Kidney (tissue), 14 donors: ENCODE data around the gene AGXT2. TPM values are rescaled to one million over a fixed set of nuclear protein-coding genes. Genes with fewer than 3 reads are reported as not detected.

Source experiments
- DNase-seq, 5 donors: peaks; one replicate each; pipeline ENCODE4 v3.0.0-alpha.2; 2013 to 2020
- FAIRE-seq: peaks from 2 replicates; lab custom pipeline; 2012; peaks lifted over from hg19 to GRCh38; lab: Jason Lieb, UNC
- H3K27ac ChIP-seq, 2 donors: one replicate each; pipeline ENCODE4 v1.7.0; 2013; ENCODE audit warnings: low read depth in 2 of 2, low read length in 2 of 2, inconsistent platforms in 1 of 2
- H3K27me3 ChIP-seq: one replicate; pipeline ENCODE4 v1.7.1; 2013; ENCODE audit warnings: low read length, inconsistent platforms; ENCODE audit not compliant: control insufficient read depth, insufficient read depth
- H3K36me3 ChIP-seq, 3 donors: one replicate each; pipeline versions ENCODE4 v1.7.0 to v1.7.1; 2013; ENCODE audit warnings: low read length in 3 of 3, control low read depth in 1 of 3, inconsistent platforms in 1 of 3; ENCODE audit not compliant: insufficient read depth in 3 of 3, control insufficient read depth in 2 of 3
- H3K4me1 ChIP-seq, 3 donors: one replicate each; pipeline versions ENCODE4 v1.7.0 to v1.7.1; 2013; ENCODE audit warnings: low read length in 3 of 3, inconsistent platforms in 1 of 3, low read depth in 1 of 3; ENCODE audit not compliant: control insufficient read depth in 2 of 3, insufficient read depth in 2 of 3
- H3K4me3 ChIP-seq, 3 donors: one replicate each; pipeline versions ENCODE4 v1.7.0 to v1.8.1; 2013; ENCODE audit warnings: low read length in 3 of 3, control low read depth in 1 of 3, inconsistent platforms in 1 of 3
- H3K9ac ChIP-seq, 3 donors: one replicate each; pipeline versions ENCODE4 v1.7.0 to v1.7.1; 2013; ENCODE audit warnings: low read length in 3 of 3, control low read depth in 1 of 3, inconsistent platforms in 1 of 3
- H3K9me3 ChIP-seq, 3 donors: one replicate each; pipeline versions ENCODE4 v1.7.0 to v1.7.1; 2013; ENCODE audit warnings: low read length in 3 of 3, control low read depth in 1 of 3, inconsistent platforms in 1 of 3; ENCODE audit not compliant: control insufficient read depth in 2 of 3, insufficient read depth in 1 of 3
- intact Hi-C: fragments of 100-400 bp; cut with DNase I; formaldehyde crosslinking; loops from one replicate; pipeline ENCODE4 v1.11.1; 2022
- polyA plus RNA-seq: library from polyadenylated mRNA; stranded (reverse); fragments of 350-450 nt; fragmentation: Illumina TruSeq; extraction: RNeasy Lipid Tissue Mini Kit (QIAGEN cat#74804); gene quantifications from one replicate; pipeline ENCODE4 v1.2.3, GENCODE V29; 2014; ENCODE audit warnings: low read depth, low replicate concordance; ENCODE audit not compliant: insufficient read depth
- total RNA-seq: library from RNA; stranded (reverse); fragmentation: NEBNext Ultra II Directional; extraction: Animal tissue kit (Norgen Biotek cat#: 25700); gene quantifications from one replicate; pipeline ENCODE4 v1.2.1, GENCODE V29; 2021
- TF ChIP-seq, protein P1 (sequence below): IDR thresholded peaks from 3 replicates; pipeline ENCODE4 v1.5.1; 2012; ENCODE audit warnings: mild to moderate bottlenecking, moderate library complexity, borderline replicate concordance; ENCODE audit not compliant: insufficient read depth; ENCODE audit errors: extremely low read depth
- donor health status: control.
- donor health status: control.
- donor health status: control.
- donor health status: control.
- donor health status: control.
- donor health status: DM: yes; HTN: yes; CAD: no.
- donor health status: Normal renal cell carcinoma (clear cell type).

AGXT2 gene
- total and polyA plus RNA-seq, 2 donors from 2014 or later: 8.0 to 215 TPM

DNA sequence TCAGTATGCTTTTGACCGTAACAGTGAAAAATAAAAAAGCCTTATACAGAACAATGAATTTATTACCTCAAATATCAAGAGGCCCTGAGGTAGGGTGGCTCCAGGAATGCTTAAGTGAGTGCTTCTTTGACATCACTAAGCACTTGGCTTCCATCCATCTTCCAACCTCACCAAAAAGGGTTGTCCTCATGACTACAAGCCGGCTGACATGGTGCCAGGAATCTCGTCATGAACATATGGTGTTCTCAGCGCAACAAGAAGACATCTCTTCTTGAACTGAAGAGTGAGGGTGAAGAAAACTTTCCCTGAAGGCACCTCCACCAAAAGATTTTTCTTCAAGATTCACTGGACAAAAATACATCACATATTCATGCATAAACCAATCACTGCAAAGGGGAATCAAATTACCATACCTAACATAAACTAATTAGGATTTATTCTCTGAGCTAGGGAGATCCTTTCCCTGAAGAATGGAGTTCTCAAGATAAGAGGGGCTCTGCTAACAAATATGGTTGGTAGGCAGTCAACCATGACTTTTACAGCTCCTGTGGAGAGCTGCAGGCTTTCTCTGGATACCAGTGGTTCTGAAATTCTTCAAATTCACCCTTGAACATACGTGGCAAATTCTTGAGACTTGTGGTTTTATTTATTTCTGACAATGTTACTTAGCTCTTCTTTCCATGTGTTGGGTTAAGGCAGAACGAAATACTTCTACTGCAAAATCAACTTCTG is 49.5 kb downstream of the AGXT2 start:
- H3K4me3 ChIP-seq: no peak overlapping the region
- H3K27ac ChIP-seq: no peak overlapping the region
- DNase-seq (no peak), FAIRE-seq (no peak)
- no peaks in the 10 kb centered on the region for H3K9me3 ChIP-seq
- intact Hi-C loops: no loop called here
- peaks cover 0 to 11% (median 5%) of the 10 kb centered on the region in 3 donors for H3K4me1 ChIP-seq
- H3K36me3 ChIP-seq: no peaks in the 10 kb centered on the region
- TF ChIP-seq, protein P1, sequence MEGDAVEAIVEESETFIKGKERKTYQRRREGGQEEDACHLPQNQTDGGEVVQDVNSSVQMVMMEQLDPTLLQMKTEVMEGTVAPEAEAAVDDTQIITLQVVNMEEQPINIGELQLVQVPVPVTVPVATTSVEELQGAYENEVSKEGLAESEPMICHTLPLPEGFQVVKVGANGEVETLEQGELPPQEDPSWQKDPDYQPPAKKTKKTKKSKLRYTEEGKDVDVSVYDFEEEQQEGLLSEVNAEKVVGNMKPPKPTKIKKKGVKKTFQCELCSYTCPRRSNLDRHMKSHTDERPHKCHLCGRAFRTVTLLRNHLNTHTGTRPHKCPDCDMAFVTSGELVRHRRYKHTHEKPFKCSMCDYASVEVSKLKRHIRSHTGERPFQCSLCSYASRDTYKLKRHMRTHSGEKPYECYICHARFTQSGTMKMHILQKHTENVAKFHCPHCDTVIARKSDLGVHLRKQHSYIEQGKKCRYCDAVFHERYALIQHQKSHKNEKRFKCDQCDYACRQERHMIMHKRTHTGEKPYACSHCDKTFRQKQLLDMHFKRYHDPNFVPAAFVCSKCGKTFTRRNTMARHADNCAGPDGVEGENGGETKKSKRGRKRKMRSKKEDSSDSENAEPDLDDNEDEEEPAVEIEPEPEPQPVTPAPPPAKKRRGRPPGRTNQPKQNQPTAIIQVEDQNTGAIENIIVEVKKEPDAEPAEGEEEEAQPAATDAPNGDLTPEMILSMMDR: no peak
- no peak overlapping the region for H3K9ac ChIP-seq
- H3K27me3 ChIP-seq: no peaks in the 10 kb centered on the region

DNA sequence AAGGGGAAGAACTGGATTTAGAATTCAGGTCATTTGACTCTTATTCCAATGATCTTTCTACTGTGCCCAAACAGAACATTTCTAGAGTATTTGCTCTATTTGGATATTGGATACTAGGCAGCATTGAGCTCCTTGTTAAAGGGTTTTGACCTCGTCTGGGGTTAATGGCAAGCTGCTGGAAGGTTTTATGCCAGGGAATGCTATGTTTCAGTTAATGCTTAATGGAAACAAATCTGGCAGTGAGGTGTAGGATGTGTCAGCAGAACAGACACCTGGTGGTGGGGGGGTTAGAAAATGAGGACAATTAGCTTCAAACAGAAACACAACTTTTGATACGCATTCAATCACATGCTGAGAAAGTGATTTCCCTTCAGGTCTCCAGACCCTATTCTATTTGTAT is 51.5 kb downstream of the AGXT2 start:
- H3K4me1 ChIP-seq: peaks cover 0 to 11% (median 5%) of the 10 kb centered on the region in 3 donors
- no peaks in the 10 kb centered on the region for H3K27me3 ChIP-seq
- H3K9me3 ChIP-seq: no peaks in the 10 kb centered on the region
- FAIRE-seq: no peak
- H3K4me3 ChIP-seq: no peak overlapping the region
- TF ChIP-seq, protein P1: no peak
- no peak overlapping the region for H3K9ac ChIP-seq
- no peaks in the 10 kb centered on the region for H3K36me3 ChIP-seq
- no peak overlapping the region for H3K27ac ChIP-seq
- DNase-seq: peak in 3 of 5 donors; percentile 17 to 41 (median 38)
- intact Hi-C loops: no loop called here

- no peaks in the 10 kb centered on the region for H3K27me3 ChIP-seq
- peaks cover 0 to 11% (median 5%) of the 10 kb centered on the region in 3 donors for H3K4me1 ChIP-seq
- no peaks in the 10 kb centered on the region for H3K36me3 ChIP-seq
- FAIRE-seq (no peak), DNase-seq (no peak)
- H3K4me3 ChIP-seq: no peak overlapping the region
- no peaks in the 10 kb centered on the region for H3K9me3 ChIP-seq
- no peak overlapping the region for H3K9ac ChIP-seq
- TF ChIP-seq, protein P1: no peak
- H3K27ac ChIP-seq: no peak overlapping the region
- intact Hi-C loops: no loop called here
These were observed 53.8 kb downstream of the AGXT2 start for GRCh38 chr5:34993951-34994350.
